Muscle layer of colon (tissue), 2 donors: ENCODE results near the gene SMIM28.

ENCODE experiments used
- H3K27ac ChIP-seq: one replicate; pipeline ENCODE4 v1.7.0; 2013; ENCODE audit warnings: low read depth, mild to moderate bottlenecking, low read length, moderate library complexity
- H3K27me3 ChIP-seq, 2 donors: one replicate each; pipeline ENCODE4 v1.7.0; 2013; ENCODE audit warnings: low read length in 2 of 2, mild to moderate bottlenecking in 2 of 2; ENCODE audit not compliant: insufficient read depth in 2 of 2, control insufficient read depth in 1 of 2
- H3K36me3 ChIP-seq: one replicate; pipeline ENCODE4 v1.7.0; 2013; ENCODE audit warnings: mild to moderate bottlenecking, low read length; ENCODE audit not compliant: insufficient read depth
- H3K4me1 ChIP-seq: one replicate; pipeline ENCODE4 v1.7.0; 2013; ENCODE audit warnings: mild to moderate bottlenecking, low read length; ENCODE audit not compliant: insufficient read depth
- H3K4me3 ChIP-seq, 2 donors: one replicate each; pipeline ENCODE4 v1.7.0; 2013; ENCODE audit warnings: low read length in 2 of 2, low read depth in 1 of 2, mild to moderate bottlenecking in 1 of 2, moderate library complexity in 1 of 2
- H3K9ac ChIP-seq: one replicate; pipeline ENCODE4 v1.7.0; 2013; ENCODE audit warnings: low read length
- H3K9me3 ChIP-seq: one replicate; pipeline ENCODE4 v1.7.0; 2013; ENCODE audit warnings: mild to moderate bottlenecking, low read length
- donor health status: abdominal sarcoma.
- donor health status: Adenocarcinoma of cecum.

Gene SMIM28

DNA sequence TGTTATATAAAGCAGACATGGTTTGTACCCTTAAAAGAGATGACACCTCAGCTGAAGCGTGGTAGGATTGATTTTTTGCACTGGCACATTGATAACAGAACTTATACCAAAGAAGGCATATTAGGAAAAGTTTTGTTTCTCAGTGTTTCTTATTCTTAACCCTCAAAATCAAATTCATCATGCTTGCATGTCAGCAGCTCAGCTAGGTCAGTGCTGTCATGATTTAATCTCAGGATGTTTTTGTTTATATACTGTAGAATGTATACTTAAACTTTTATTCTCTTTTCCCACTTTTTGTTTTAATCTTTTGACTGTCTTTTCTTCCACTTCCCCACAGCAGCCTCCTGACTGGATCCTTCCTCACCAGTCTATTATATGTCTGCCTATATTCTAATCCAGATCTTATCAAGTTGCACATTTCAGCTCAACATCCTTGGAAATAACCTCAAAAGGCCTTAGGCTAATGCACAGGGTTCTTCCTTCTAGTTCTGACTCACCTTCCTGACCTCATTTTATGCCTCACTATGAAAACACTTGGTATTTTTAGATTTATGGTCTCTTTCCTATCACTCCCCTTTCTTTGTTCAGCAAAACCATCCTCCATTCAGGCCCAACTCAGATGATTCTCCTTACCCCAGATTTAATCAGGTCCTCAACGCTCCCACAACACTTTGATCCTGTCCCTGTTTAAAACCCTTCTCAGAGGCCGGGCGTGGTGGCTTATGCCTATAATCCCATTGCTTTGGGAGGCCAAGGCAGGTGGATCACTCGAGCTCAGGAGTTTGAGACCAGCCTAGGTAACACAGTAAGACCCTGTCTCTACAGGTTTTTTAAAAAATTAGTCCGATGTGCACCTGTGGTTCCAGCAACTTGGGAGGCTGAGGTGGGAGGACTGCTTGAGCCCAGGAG is 33.5 kb downstream of the SMIM28 start:
- Histone ChIP-seq H3K4me1 (no peaks in the 10 kb centered on the region), H3K9me3 (no peaks in the 10 kb centered on the region), H3K4me3 (no peak overlapping the region), H3K27me3 (no peaks in the 10 kb centered on the region), H3K36me3 (peaks cover 52% of the 10 kb centered on the region), H3K9ac (no peak overlapping the region), H3K27ac (no peak overlapping the region)

DNA sequence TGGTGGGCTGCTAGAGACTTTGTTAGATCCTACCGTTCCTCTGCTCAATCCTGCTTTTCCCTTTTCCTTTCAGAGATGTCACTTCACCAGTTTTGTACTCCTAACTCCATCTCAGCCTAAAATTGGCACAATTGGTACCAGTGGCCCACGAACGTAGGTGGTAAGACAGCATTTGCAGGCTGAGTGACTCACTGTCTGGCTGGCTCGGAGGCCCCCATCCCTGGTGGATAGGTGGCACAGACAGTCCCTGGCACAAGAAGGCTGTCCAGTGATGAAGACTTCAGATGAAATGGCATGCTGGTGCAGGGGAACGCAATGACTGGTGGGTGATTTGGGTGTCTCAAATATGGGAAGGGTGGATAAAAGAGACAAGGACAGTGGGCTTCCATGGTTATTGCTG is 37.4 kb downstream of the SMIM28 start:
- no peak overlapping the region for H3K9ac ChIP-seq
- no peak overlapping the region for H3K4me3 ChIP-seq
- H3K27me3 ChIP-seq, result no peaks in the 10 kb centered on the region
- peaks cover 38% of the 10 kb centered on the region for H3K36me3 ChIP-seq
- no peak overlapping the region for H3K27ac ChIP-seq
- H3K9me3 ChIP-seq, result no peaks in the 10 kb centered on the region
- H3K4me1 ChIP-seq, result no peaks in the 10 kb centered on the region

DNA sequence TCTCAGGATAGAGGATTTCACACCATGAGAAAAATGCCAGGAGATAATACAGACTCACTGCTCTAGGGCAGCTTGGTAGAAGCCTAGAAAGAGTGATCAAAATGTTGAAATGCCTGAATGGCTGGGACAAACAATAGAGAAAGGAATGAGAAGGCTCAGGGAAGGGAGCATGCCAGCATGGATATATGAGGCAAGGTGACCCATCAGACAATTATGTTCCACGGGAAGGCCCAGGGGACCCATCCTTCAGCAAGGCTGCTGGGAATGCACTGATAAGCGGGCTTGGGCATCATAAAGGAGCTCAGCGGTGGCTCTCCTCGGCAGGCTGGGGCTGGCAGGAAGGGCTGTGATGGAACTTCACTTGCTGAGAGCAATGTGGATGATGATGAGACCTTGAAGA is 38.5 kb downstream of the SMIM28 start:
- no peaks in the 10 kb centered on the region for H3K4me1 ChIP-seq
- H3K4me3 ChIP-seq, result no peak overlapping the region
- no peaks in the 10 kb centered on the region for H3K27me3 ChIP-seq
- no peak overlapping the region for H3K9ac ChIP-seq
- H3K9me3 ChIP-seq, result no peaks in the 10 kb centered on the region
- H3K36me3 ChIP-seq, result peaks cover 37% of the 10 kb centered on the region
- no peak overlapping the region for H3K27ac ChIP-seq

DNA sequence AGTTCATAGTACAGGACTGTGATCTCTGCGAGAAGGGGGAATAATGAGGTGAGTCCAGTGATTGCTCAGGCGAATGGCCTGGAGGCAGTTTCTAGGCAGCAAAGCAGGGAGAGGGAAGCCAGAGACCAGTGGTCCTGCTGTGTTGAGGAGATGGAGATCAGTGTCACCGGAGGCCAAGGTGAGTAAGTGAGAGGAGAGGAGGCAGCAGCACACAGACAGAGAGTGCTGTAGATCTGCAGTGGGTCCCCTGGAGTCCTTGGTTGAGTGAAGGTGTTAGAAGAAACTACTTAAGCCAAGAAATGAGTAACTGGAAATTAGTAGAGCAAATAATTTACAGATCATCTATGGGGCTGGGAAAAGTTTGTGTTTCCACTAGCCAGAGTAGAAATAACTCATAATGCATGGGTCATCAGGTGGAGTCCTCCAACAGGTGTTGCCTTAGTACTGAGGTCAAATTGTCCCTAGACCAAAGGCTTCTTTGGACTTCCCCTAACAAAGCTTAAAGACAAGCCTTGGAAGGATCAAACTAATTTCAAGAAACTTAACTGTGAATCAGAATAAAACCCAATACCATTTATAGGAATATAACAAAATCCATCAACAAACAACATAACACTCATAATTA is 39.9 kb downstream of the SMIM28 start:
- Histone ChIP-seq H3K4me3 (no peak overlapping the region), H3K9me3 (no peaks in the 10 kb centered on the region), H3K27ac (no peak overlapping the region), H3K27me3 (no peaks in the 10 kb centered on the region), H3K9ac (no peak overlapping the region), H3K36me3 (peaks cover 27% of the 10 kb centered on the region), H3K4me1 (no peaks in the 10 kb centered on the region)

DNA sequence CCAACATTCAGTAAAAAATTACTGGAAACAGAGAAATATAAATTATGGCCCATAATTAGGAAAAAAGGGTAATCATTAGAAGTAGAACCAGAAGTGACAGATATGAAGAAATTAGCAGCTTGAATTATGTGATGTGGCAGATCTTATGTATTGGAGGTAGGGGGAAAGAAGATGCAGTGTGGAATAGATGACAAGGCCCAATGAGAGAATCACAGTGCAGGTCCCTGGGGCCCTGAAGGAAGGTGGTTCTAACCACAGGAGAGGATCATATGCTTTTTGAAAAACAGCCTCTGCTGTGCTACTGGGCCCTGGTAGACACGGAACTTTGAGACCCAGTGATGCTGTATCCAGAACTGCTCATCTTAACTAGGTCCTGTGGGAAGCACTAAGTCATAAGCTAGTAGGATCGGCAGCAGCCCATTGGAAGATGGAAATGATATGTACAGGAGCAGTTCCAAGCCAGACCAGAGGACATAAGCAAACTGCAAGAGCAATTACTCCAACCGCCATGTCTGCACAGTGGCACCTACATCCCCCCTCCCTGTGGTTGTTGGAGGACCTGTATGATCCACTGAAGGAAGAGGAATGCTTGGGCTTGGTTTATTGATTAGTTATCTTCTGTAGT is 40.5 kb downstream of the SMIM28 start:
- no peaks in the 10 kb centered on the region for H3K9me3 ChIP-seq
- no peaks in the 10 kb centered on the region for H3K4me1 ChIP-seq
- H3K4me3 ChIP-seq, result no peak overlapping the region
- no peaks in the 10 kb centered on the region for H3K27me3 ChIP-seq
- H3K9ac ChIP-seq, result no peak overlapping the region
- H3K27ac ChIP-seq, result no peak overlapping the region
- H3K36me3 ChIP-seq, result peaks cover 25% of the 10 kb centered on the region

DNA sequence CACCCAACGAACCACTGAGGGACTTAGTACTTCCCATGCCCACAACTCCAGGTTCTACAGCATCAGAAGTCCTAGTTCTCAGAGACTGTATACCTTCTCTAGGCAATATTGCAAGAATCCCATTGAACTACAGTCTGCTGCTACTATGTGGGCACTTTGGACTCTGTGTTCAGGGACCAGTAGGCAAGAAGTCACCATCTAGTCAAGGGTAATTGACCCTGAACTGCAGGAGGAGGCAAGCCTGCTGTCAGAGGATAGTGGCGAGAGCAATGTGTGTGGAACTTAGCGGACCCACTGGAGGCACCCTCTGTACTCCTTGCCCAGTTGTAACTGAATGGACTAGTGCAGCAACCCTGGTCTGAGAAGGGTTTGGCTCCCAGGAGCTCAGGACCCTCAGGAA is 42.1 kb downstream of the SMIM28 start:
- Histone ChIP-seq H3K4me1 (no peaks in the 10 kb centered on the region), H3K9me3 (no peaks in the 10 kb centered on the region), H3K4me3 (no peak overlapping the region), H3K9ac (no peak overlapping the region), H3K27ac (no peak overlapping the region), H3K36me3 (peaks cover 11% of the 10 kb centered on the region), H3K27me3 (no peaks in the 10 kb centered on the region)

DNA sequence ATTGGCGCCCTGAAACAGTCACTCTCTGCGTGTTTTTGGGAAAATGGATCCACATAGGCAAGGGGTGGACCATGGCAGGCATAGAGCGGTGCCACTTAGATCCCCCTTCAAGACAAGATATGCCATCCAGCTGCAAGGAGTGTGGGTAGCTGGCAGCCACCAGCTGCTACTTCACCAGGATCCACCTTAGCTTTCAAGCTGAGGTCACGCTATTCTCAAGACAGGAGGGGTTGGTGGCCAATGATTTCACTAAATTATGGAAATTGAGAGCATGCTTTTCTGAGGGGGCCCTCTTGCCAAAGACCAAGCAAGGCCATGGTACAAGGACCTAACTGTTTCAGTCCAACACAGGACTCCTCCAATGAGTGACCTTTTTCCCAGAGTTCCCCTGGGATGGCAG is 42.7 kb downstream of the SMIM28 start:
- Histone ChIP-seq H3K27me3 (no peaks in the 10 kb centered on the region), H3K9ac (no peak overlapping the region), H3K36me3 (peaks cover 11% of the 10 kb centered on the region), H3K27ac (no peak overlapping the region), H3K9me3 (no peaks in the 10 kb centered on the region), H3K4me1 (no peaks in the 10 kb centered on the region), H3K4me3 (no peak overlapping the region)

DNA sequence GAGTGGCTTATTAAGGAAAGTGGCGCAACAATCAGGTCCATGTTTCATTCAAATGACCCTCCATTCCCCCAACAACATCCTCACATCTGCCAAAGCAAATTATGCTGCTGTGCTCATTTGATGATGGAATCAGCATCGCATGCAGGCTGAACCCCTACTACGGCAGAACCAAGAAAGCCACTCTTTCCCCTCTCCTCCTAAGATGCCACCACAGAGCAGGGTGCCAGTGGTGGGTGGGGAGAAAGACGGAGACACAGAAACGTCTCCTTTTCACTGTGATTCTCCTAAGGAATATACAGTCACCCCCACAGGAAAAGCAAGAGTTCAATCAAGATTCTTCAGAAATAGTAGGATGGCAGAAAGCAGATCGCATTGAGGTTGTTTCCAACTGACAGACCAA is 43.4 kb downstream of the SMIM28 start:
- Histone ChIP-seq H3K27me3 (no peaks in the 10 kb centered on the region), H3K4me1 (no peaks in the 10 kb centered on the region), H3K4me3 (no peak overlapping the region), H3K27ac (no peak overlapping the region), H3K9me3 (no peaks in the 10 kb centered on the region), H3K9ac (no peak overlapping the region), H3K36me3 (peaks cover 11% of the 10 kb centered on the region)

DNA sequence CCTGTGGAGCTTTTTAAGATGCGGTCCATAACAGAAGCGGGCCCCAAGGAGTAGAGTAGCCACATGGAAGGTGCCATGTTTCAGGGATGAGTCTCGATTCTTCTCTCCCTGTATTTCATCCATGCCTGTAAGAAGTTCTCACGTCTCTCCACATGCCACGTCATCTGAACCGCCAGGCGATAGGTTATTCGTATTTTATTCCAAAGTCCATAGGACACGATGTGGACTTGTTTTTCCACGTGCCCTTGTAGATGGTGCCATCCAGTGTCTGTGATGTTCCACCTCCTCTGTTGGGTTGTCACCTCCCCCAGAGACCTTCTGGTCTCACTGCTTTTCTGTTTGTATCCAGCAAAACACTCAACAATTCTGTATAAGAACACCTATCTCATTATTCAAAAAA is 43.9 kb downstream of the SMIM28 start:
- Histone ChIP-seq H3K9me3 (no peaks in the 10 kb centered on the region), H3K36me3 (peaks cover 11% of the 10 kb centered on the region), H3K9ac (no peak overlapping the region), H3K27ac (no peak overlapping the region), H3K4me1 (no peaks in the 10 kb centered on the region), H3K27me3 (no peaks in the 10 kb centered on the region), H3K4me3 (no peak overlapping the region)

DNA sequence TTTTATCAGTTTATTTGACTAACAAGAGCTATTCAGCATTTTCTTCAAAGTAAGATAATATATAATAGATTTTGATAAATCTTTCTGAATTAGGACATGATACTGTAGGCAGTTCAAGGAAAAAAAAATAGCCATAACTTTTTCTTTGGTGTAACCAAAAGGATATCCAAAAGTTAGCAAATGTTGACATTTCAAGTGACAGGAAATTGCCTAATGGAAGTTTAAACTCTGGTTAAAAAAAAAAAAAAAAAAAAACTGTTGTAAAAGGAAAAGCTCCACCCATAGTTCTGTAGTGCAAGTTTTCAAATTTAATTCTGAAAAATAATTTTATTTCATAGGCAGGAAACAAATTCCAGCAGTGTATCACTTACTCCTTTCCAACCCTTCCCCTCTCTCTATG is 45.2 kb downstream of the SMIM28 start:
- no peaks in the 10 kb centered on the region for H3K9me3 ChIP-seq
- peaks cover 3% of the 10 kb centered on the region for H3K36me3 ChIP-seq
- no peak overlapping the region for H3K4me3 ChIP-seq
- H3K27ac ChIP-seq, result no peak overlapping the region
- H3K9ac ChIP-seq, result no peak overlapping the region
- no peaks in the 10 kb centered on the region for H3K27me3 ChIP-seq
- no peaks in the 10 kb centered on the region for H3K4me1 ChIP-seq

DNA sequence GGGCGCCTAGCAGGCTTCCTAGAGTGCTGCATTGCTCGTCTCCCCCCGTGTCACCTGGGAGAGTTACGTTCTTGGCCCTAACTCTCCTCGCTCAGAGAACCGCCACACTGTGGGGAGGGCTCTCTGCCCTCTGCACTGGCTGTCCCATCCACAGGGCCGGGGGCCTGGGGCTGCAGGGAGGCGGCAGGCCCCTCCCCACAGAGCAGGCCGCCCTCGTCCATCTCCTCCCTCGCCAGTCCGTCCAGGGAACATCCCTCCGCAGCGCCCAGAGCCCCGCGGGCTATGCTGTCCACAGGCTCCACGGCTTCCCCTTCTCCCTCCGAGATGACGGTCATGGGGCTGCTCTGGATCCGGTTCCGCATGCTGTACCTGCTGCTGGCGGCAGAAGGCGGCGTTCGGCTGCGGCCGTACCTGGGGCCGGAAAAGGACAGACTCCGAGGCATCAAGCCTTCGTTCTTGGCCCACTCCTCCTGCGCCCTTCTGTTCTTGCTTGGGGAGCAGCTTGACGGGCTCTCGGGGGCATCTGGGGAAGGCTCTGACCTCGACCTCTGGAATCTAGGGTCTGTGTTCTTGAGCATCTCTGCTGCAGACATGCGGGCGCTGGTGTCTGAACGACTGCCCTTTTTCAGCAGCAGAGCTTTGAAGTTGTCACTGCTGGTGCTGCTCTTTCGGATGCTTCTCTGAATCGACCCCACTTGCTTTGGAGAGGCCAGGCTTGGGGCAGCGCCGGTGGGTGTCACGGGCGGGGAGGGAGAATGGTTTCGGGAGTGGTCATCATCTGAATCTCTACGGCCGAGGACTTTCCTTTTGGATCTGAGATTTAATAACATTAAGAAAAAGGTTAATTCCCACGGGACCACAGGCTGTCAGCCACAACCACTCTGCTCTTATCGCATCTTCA is 46.5 kb downstream of the SMIM28 start:
- Histone ChIP-seq H3K9ac (no peak overlapping the region), H3K27me3 (no peaks in the 10 kb centered on the region), H3K36me3 (no peaks in the 10 kb centered on the region), H3K9me3 (no peaks in the 10 kb centered on the region), H3K27ac (no peak overlapping the region), H3K4me3 (no peak overlapping the region), H3K4me1 (peaks cover 1% of the 10 kb centered on the region)
